NB4 (cell line): ENCODE measurements around the gene POLR2F.

Experiments used
- CTCF ChIP-seq: IDR thresholded peaks from one replicate; pipeline ENCODE4 v1.5.1; 2012; ENCODE audit warnings: low read depth, low read length
- MYC ChIP-seq: IDR thresholded peaks from 2 replicates; pipeline ENCODE4 v1.6.1; 2011; ENCODE audit warnings: low read depth, low read length
- POLR2A ChIP-seq: IDR thresholded peaks from 2 replicates; pipeline ENCODE4 v1.6.1; 2011; ENCODE audit warnings: mild to moderate bottlenecking; ENCODE audit not compliant: insufficient read length; ENCODE audit errors: extremely low read depth

- TF ChIP-seq CTCF (no peak), POLR2A (no peak), MYC (no peak)
These were observed 41.8 kb upstream of the POLR2F start for GRCh38 chr22:37911697-37912096.
